HT1080 (cell line): ENCODE data around the gene FAM181B. TPM values are rescaled to one million over a fixed set of nuclear protein-coding genes. Genes with fewer than 3 reads are reported as not detected.

Source experiments
- DNase-seq: peaks from one replicate; pipeline ENCODE4 v3.0.0-alpha.2; 2015; ENCODE audit warnings: low read depth
- small RNA-seq: library from RNA; depleted of rRNA; stranded (forward); fragments of <200 nt; gene quantifications from one replicate; pipeline ENCODE3, GENCODE V24; 2014
- total RNA-seq: library from RNA; depleted of rRNA; stranded (reverse); fragments of >200 nt; shearing (Covaris generic); gene quantifications from 2 replicates; pipeline ENCODE4 v1.2.3, GENCODE V29; 2014; rRNA removed

FAM181B gene
- total RNA-seq, 1 experiment from 2014 or later, result not detected

GRCh38 chr11:82683029-82683428 is 50.6 kb downstream of the FAM181B start:
- DNase-seq, result no peak

- peak; percentile 46 for DNase-seq
Measured at GRCh38 chr11:82682003-82682751, 51.5 kb downstream of the FAM181B start.

- no peak for DNase-seq
Measured at GRCh38 chr11:82680252-82680651, 53.4 kb downstream of the FAM181B start.

Small RNA genes within 50 kb of the gene (small RNA-seq; reads per million reads assigned to genes)
- not detected for gene RPS28P7

Other genes starting within 250 kb of the FAM181B start
- gene PRCP, start 166.6 kb upstream of the FAM181B start, total RNA-seq, result 23.1 and 31.0 TPM in 2 replicates
- gene DDIAS, start 167.9 kb upstream of the FAM181B start, total RNA-seq, result 19.3 and 24.6 TPM in 2 replicates